Smooth muscle cell (in vitro differentiated cells): ENCODE data around the gene RETREG1. TPM values are rescaled to one million over a fixed set of nuclear protein-coding genes. Genes with fewer than 3 reads are reported as not detected.

Source experiments
- DNase-seq: peaks from one replicate; lab custom pipeline; 2025; ENCODE audit not compliant: unreplicated experiment; lab: John Stamatoyannopoulos, UW
- H2AFZ ChIP-seq: fragments of 200-600 bp; sonication (generic); 2 replicates; pipeline ENCODE4 v1.6.0; 2016; ENCODE audit warnings: antibody characterized with exemption, low read depth, mild to moderate bottlenecking
- H3F3A ChIP-seq: fragments of 200-600 bp; sonication (generic); 2 replicates; pipeline ENCODE4 v1.6.0; 2017; ENCODE audit warnings: antibody characterized with exemption, low read depth
- H3K27ac ChIP-seq: fragments of 200-600 bp; sonication (generic); 2 replicates; pipeline ENCODE4 v1.5.1; 2016; ENCODE audit warnings: low read depth, mild to moderate bottlenecking
- H3K27me3 ChIP-seq: fragments of 200-600 bp; sonication (generic); 2 replicates; pipeline ENCODE4 v1.6.1; 2016; ENCODE audit warnings: low read depth, mild to moderate bottlenecking
- H3K36me3 ChIP-seq: fragments of 200-600 bp; sonication (generic); 2 replicates; pipeline ENCODE4 v1.5.1; 2016; ENCODE audit warnings: low read depth
- H3K4me1 ChIP-seq: fragments of 200-600 bp; sonication (generic); 2 replicates; pipeline ENCODE4 v1.5.1; 2016; ENCODE audit warnings: low read depth
- H3K4me2 ChIP-seq: fragments of 200-600 bp; sonication (generic); 2 replicates; pipeline ENCODE4 v1.6.0; 2016; ENCODE audit warnings: mild to moderate bottlenecking
- H3K4me3 ChIP-seq: fragments of 200-600 bp; sonication (generic); 2 replicates; pipeline ENCODE4 v1.5.1; 2016; ENCODE audit warnings: mild to moderate bottlenecking
- H3K79me2 ChIP-seq: fragments of 200-600 bp; sonication (generic); 2 replicates; pipeline ENCODE4 v1.6.0; 2016; ENCODE audit warnings: low read depth, mild to moderate bottlenecking
- H3K9ac ChIP-seq: fragments of 200-600 bp; sonication (generic); 2 replicates; pipeline ENCODE4 v1.6.0; 2016; ENCODE audit warnings: low read depth
- H3K9me3 ChIP-seq: fragments of 200-600 bp; sonication (generic); replicated peaks from 2 replicates; pipeline ENCODE4 v1.5.1; 2016; ENCODE audit warnings: low read depth
- H4K20me1 ChIP-seq: fragments of 200-600 bp; sonication (generic); 2 replicates; pipeline ENCODE4 v1.6.0; 2016; ENCODE audit warnings: low read depth
- CTCF ChIP-seq: fragments of 200-600 bp; sonication (generic); IDR thresholded peaks from 2 replicates; pipeline ENCODE4 v1.5.1; 2017; ENCODE audit warnings: borderline replicate concordance, mild to moderate bottlenecking, antibody characterized with exemption; ENCODE audit not compliant: insufficient read depth, poor library complexity, severe bottlenecking
- WGBS: methylation state at CpG from one replicate; pipeline ENCODE4 v1.1.7; 2016; ENCODE audit warnings: low lambda C conversion rate; 5-methylcytosine and 5-hydroxymethylcytosine counted together
- polyA plus RNA-seq: library from polyadenylated mRNA; unstranded; fragments of >200 nt; fragmentation: Nextera tagmentation; extraction: Ambion mirVana; gene quantifications from 2 replicates; pipeline ENCODE4 v1.2.1, GENCODE V29; 2016
- total RNA-seq: library from RNA; depleted of rRNA; stranded (reverse); fragments of >200 nt; gene quantifications from 2 replicates; pipeline ENCODE4 v1.2.3, GENCODE V29; 2014

Gene RETREG1
- total and polyA plus RNA-seq, 2 experiments from 2014 or later, result 0.19 to 4.4 TPM

- Histone ChIP-seq H3K4me2 (no peak overlapping the region), H3K4me3 (no peak overlapping the region), H2AFZ (no peak overlapping the region), H3K9ac (no peak overlapping the region), H3F3A (no peaks in the 10 kb centered on the region), H3K27me3 (no peaks in the 10 kb centered on the region), H3K9me3 (no peaks in the 10 kb centered on the region), H3K4me1 (no peaks in the 10 kb centered on the region), H3K79me2 (no peaks in the 10 kb centered on the region), H3K27ac (no peak overlapping the region), H4K20me1 (no peaks in the 10 kb centered on the region), H3K36me3 (no peaks in the 10 kb centered on the region)
- DNase-seq, result no peak
- TF ChIP-seq CTCF, result no peak
- WGBS, result 52% methylated on average over 4 of the region's 4 CpGs
Measured at GRCh38 chr5:16525651-16526050, 91.1 kb downstream of the RETREG1 start.

GRCh38 chr5:16524286-16524685 is 92.5 kb downstream of the RETREG1 start:
- no peak overlapping the region for H2AFZ ChIP-seq
- no peak overlapping the region for H3K27ac ChIP-seq
- no peak for DNase-seq
- H3K4me1 ChIP-seq, result no peaks in the 10 kb centered on the region
- no peaks in the 10 kb centered on the region for H4K20me1 ChIP-seq
- no peak overlapping the region for H3K4me3 ChIP-seq
- TF ChIP-seq CTCF, result no peak
- no peak overlapping the region for H3K9ac ChIP-seq
- no peaks in the 10 kb centered on the region for H3K36me3 ChIP-seq
- 93% methylated on average over 5 of the region's 5 CpGs for WGBS
- H3K9me3 ChIP-seq, result no peaks in the 10 kb centered on the region
- H3K27me3 ChIP-seq, result no peaks in the 10 kb centered on the region
- H3F3A ChIP-seq, result no peaks in the 10 kb centered on the region
- H3K4me2 ChIP-seq, result no peak overlapping the region
- no peaks in the 10 kb centered on the region for H3K79me2 ChIP-seq

GRCh38 chr5:16521521-16522483 is 95.0 kb downstream of the RETREG1 start:
- H3K9ac ChIP-seq, result no peak overlapping the region
- 71% methylated on average over 10 of the region's 10 CpGs for WGBS
- no peak for TF ChIP-seq CTCF
- no peak overlapping the region for H2AFZ ChIP-seq
- no peaks in the 10 kb centered on the region for H4K20me1 ChIP-seq
- H3K4me1 ChIP-seq, result no peaks in the 10 kb centered on the region
- H3K4me3 ChIP-seq, result no peak overlapping the region
- no peak for DNase-seq
- no peaks in the 10 kb centered on the region for H3K27me3 ChIP-seq
- H3K27ac ChIP-seq, result no peak overlapping the region
- no peaks in the 10 kb centered on the region for H3K79me2 ChIP-seq
- H3K36me3 ChIP-seq, result no peaks in the 10 kb centered on the region
- no peaks in the 10 kb centered on the region for H3F3A ChIP-seq
- no peaks in the 10 kb centered on the region for H3K9me3 ChIP-seq
- H3K4me2 ChIP-seq, result no peak overlapping the region
